ENCODE results near the gene ATP13A2.

- TF ChIP-seq EZH2phosphoT487 (IDR thresholded peaks at IDR 0.05; ENCODE audit: borderline replicate concordance): no peak
- TF ChIP-seq, protein P1, sequence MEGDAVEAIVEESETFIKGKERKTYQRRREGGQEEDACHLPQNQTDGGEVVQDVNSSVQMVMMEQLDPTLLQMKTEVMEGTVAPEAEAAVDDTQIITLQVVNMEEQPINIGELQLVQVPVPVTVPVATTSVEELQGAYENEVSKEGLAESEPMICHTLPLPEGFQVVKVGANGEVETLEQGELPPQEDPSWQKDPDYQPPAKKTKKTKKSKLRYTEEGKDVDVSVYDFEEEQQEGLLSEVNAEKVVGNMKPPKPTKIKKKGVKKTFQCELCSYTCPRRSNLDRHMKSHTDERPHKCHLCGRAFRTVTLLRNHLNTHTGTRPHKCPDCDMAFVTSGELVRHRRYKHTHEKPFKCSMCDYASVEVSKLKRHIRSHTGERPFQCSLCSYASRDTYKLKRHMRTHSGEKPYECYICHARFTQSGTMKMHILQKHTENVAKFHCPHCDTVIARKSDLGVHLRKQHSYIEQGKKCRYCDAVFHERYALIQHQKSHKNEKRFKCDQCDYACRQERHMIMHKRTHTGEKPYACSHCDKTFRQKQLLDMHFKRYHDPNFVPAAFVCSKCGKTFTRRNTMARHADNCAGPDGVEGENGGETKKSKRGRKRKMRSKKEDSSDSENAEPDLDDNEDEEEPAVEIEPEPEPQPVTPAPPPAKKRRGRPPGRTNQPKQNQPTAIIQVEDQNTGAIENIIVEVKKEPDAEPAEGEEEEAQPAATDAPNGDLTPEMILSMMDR (conservative IDR thresholded peaks at IDR 0.05; ENCODE audit: low read length): no peak
These were observed 32.0 kb downstream of the ATP13A2 start for GRCh38 chr1:16979475-16980327.

Measured in Loucy (cell line).